Measurements from ENCODE around the gene HMBS. TPM values are rescaled to one million over a fixed set of nuclear protein-coding genes. Genes with fewer than 3 reads are reported as not detected.
"Not testable (repeated sequence)": the region's sequence is repeated elsewhere in the genome, so short reads cannot be mapped to it uniquely, and the experiment has no call there.

The HMBS gene
- total RNA-seq, 4 donors from 2014 or later, result 5.2 to 18.4 (median 13.3) TPM

DNA sequence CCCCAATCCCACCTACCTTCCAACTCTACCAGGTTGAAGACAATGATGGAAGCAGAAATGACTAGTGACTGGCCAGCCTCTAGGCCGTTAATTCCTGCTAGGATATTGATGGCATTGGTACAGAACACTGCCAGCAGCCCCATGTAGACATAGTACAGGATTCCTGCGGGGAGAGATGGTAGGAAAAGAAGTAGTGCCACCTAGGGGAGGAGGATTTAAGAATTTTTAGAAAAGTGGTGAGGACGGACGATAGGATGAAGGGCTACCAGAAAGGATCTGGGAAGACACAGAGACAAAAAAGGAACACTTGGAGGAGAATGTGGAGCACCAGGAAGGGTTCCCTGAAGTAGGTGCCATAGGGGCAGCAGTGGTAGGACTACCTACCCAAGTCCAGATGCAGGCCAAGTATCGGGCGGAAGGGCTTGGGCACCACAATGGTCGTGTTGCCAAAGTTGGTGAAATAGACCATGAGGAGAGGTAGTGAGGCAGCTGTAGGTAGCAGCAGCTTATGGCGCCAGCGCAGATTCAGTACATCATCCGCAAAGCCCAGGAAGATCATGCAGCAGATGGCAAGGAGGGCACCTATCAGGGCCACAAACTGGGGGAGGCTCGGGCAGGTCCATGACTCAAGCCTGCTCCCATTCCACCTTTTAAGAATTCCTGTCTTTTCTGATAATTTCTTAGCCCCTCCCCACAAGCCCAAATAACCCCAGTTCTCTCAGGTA lies 15.7 kb downstream of the HMBS start:
- 45% methylated on average over 11 of the region's 11 CpGs for WGBS
- peaks cover 34% of the 10 kb centered on the region for H3K4me1 ChIP-seq
- DNase-seq (ENCODE audit: low spot score in 2 of 2), result no peak
- peaks cover 22% of the 10 kb centered on the region for H3K36me3 ChIP-seq
- no peak overlapping the region for H3K27ac ChIP-seq
- peak overlapping the region; percentile 88 for H3K4me3 ChIP-seq
- TF ChIP-seq EP300 (IDR thresholded peaks at IDR 0.05) (no peak), POLR2AphosphoS5 (IDR thresholded peaks at IDR 0.05) (no peak), POLR2A (IDR thresholded peaks at IDR 0.05) (no peak), CTCF (IDR thresholded peaks at IDR 0.05) (no peak)
- no peaks in the 10 kb centered on the region for H3K9me3 ChIP-seq
- H3K27me3 ChIP-seq, result no peaks in the 10 kb centered on the region

- no peak for TF ChIP-seq POLR2AphosphoS5 (IDR thresholded peaks at IDR 0.05)
- TF ChIP-seq CTCF (IDR thresholded peaks at IDR 0.05), result no peak
- no peak for TF ChIP-seq EP300 (IDR thresholded peaks at IDR 0.05)
- TF ChIP-seq POLR2A (IDR thresholded peaks at IDR 0.05), result no peak
- H3K36me3 ChIP-seq, result peaks cover 22% of the 10 kb centered on the region
- H3K27ac ChIP-seq, result peak overlapping the region; percentile 95
- H3K27me3 ChIP-seq, result no peaks in the 10 kb centered on the region
- DNase-seq (ENCODE audit: low spot score in 2 of 2), result no peak
- no peaks in the 10 kb centered on the region for H3K9me3 ChIP-seq
- 2% methylated on average over 26 of the region's 29 CpGs for WGBS
- peaks cover 34% of the 10 kb centered on the region for H3K4me1 ChIP-seq
- peak overlapping the region; percentile 88 for H3K4me3 ChIP-seq
Observed at GRCh38 chr11:119100994-119101758, 16.5 kb downstream of the HMBS start.

- peak within 1 kb of the TSS; percentile 88 for H3K4me3 ChIP-seq
- no peaks in the 10 kb centered on the region for H3K27me3 ChIP-seq
- under 1% methylated on average over 32 of the region's 32 CpGs for whole genome bisulfite sequencing
- no peaks in the 10 kb centered on the region for H3K9me3 ChIP-seq
- peaks cover 16% of the 10 kb centered on the region for H3K36me3 ChIP-seq
- H3K27ac ChIP-seq, result peak within 1 kb of the TSS; percentile 95
- peaks cover 41% of the 10 kb centered on the region for H3K4me1 ChIP-seq
- DNase-seq (ENCODE audit: low spot score in 2 of 2), result peak; percentile 96
- TF ChIP-seq EP300 (IDR thresholded peaks at IDR 0.05) (no peak), POLR2AphosphoS5 (IDR thresholded peaks at IDR 0.05) (peak in 2 of 3 donors; percentile 53 to 87), CTCF (IDR thresholded peaks at IDR 0.05) (no peak), POLR2A (IDR thresholded peaks at IDR 0.05) (no peak)
Observed at GRCh38 chr11:119101759-119102423, 17.2 kb downstream of the HMBS start, which contains the start of gene DPAGT1. DPAGT1 (minus strand) TSS chr11:119101853; CDS start chr11:119101655, 198 bp downstream.

- peak overlapping the region; percentile 95 for H3K27ac ChIP-seq
- H3K9me3 ChIP-seq; H3K27me3 ChIP-seq; H3K36me3 ChIP-seq; DNase-seq (ENCODE audit: low spot score in 2 of 2): not testable (repeated sequence)
- peaks cover 50% of the 10 kb centered on the region for H3K4me1 ChIP-seq
- H3K4me3 ChIP-seq, result peak overlapping the region; percentile 88
- WGBS, result 82% methylated on average over 18 of the region's 18 CpGs
Observed at GRCh38 chr11:119103161-119103664, 18.5 kb downstream of the HMBS start.

DNA sequence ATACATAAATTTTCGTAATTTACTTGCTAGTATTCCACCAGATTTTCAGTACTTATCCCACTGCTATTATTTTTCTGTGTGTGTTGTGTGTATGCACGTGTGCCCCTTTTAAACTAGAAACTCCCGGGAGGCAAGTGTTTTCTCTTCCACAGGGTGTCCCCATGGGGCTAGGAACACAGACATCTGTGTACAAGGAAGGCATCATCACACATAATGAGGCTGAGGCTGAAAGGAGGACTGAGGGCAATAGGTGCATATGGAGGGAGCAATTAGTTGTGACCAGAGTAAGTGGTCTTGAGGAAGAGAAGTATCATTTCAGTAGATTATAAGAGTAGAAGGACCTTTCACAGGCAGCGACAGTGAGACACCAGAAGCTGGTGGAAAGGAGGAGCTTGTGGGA lies 19.1 kb downstream of the HMBS start:
- DNase-seq (ENCODE audit: low spot score in 2 of 2), result no peak
- WGBS, result 50% methylated on average over 4 of the region's 4 CpGs
- TF ChIP-seq POLR2AphosphoS5 (IDR thresholded peaks at IDR 0.05) (no peak), CTCF (IDR thresholded peaks at IDR 0.05) (no peak), POLR2A (IDR thresholded peaks at IDR 0.05) (no peak), EP300 (IDR thresholded peaks at IDR 0.05) (no peak)
- Histone ChIP-seq H3K4me3 (no peak overlapping the region), H3K4me1 (peaks cover 56% of the 10 kb centered on the region), H3K27ac (no peak overlapping the region), H3K36me3 (no peaks in the 10 kb centered on the region), H3K9me3 (no peaks in the 10 kb centered on the region), H3K27me3 (no peaks in the 10 kb centered on the region)
